WTC11 (cell line): ENCODE results near the gene LBX1. TPM values are rescaled to one million over a fixed set of nuclear protein-coding genes. Genes with fewer than 3 reads are reported as not detected.

Source experiments
- ATAC-seq: fragments of 200-7000 bp; cut with Tn5 transposase; 2 replicates; pipeline ENCODE4 v1.10.0; 2021; ENCODE audit warnings: mild to moderate bottlenecking, moderate library complexity
- CTCF ChIA-PET: fragments of 300-600 bp; sonication (Branson Sonifier 250); formaldehyde crosslinking; loops from one replicate; lab custom pipeline; 2021; ENCODE audit warnings: antibody characterized with exemption; lab: Charles Lee
- POLR2A ChIA-PET: fragments of 350-600 bp; sonication (Branson Sonifier 250); formaldehyde crosslinking; loops from one replicate; lab custom pipeline; 2021; ENCODE audit warnings: antibody characterized with exemption; lab: Charles Lee
- DNase-seq: peaks from one replicate; pipeline ENCODE4 v3.0.0; 2021; ENCODE audit warnings: low spot score
- H3K27ac Mint-ChIP-seq: 2 replicates; pipeline ENCODE4 v1.8.0; 2021; ENCODE audit warnings: mixed read lengths
- H3K27me3 Mint-ChIP-seq: 2 replicates; pipeline ENCODE4 v1.8.0; 2021; ENCODE audit warnings: low read depth, mild to moderate bottlenecking, moderate library complexity, mixed read lengths
- H3K36me3 Mint-ChIP-seq: 2 replicates; pipeline ENCODE4 v1.8.0; 2021; ENCODE audit warnings: mixed read lengths
- H3K4me1 Mint-ChIP-seq: 2 replicates; pipeline ENCODE4 v1.8.0; 2022; ENCODE audit warnings: mixed read lengths
- H3K4me3 Mint-ChIP-seq: 2 replicates; pipeline ENCODE4 v1.8.0; 2021; ENCODE audit warnings: mild to moderate bottlenecking, moderate library complexity, mixed read lengths
- H3K9me3 Mint-ChIP-seq: 2 replicates; pipeline ENCODE4 v1.8.0; 2021; ENCODE audit warnings: mixed read lengths
- CREM ChIP-seq: sonication (generic); formaldehyde crosslinking; IDR thresholded peaks from 2 replicates; pipeline ENCODE4 v1.8.1; 2022; ENCODE audit warnings: mild to moderate bottlenecking, missing genetic modification reagents, moderate library complexity
- FOXK1 ChIP-seq: sonication (generic); formaldehyde crosslinking; IDR thresholded peaks from 2 replicates; pipeline ENCODE4 v1.8.0; 2022; ENCODE audit warnings: mild to moderate bottlenecking, moderate library complexity, missing genetic modification reagents
- IRF2 ChIP-seq: sonication (generic); formaldehyde crosslinking; IDR thresholded peaks from 2 replicates; pipeline ENCODE4 v1.8.0; 2022; ENCODE audit warnings: low read depth, missing genetic modification reagents, borderline replicate concordance
- JAZF1 ChIP-seq: fragments of 250-450 bp; sonication (Bioruptor Pico); IDR thresholded peaks from 2 replicates; pipeline ENCODE4 v1.9.0; 2021; ENCODE audit warnings: moderate library complexity, mild to moderate bottlenecking, inconsistent platforms
- JUN ChIP-seq: sonication (generic); formaldehyde crosslinking; IDR thresholded peaks from 2 replicates; pipeline ENCODE4 v1.8.0; 2023; ENCODE audit warnings: mild to moderate bottlenecking, missing genetic modification reagents
- KAT7 ChIP-seq: sonication (generic); formaldehyde crosslinking; IDR thresholded peaks from 2 replicates; pipeline ENCODE4 v1.8.1; 2023; ENCODE audit warnings: missing genetic modification reagents, mild to moderate bottlenecking, borderline replicate concordance
- NFATC4 ChIP-seq: fragments of 250-450 bp; sonication (Bioruptor Pico); IDR thresholded peaks from 2 replicates; pipeline ENCODE4 v1.9.0; 2021; ENCODE audit warnings: mild to moderate bottlenecking
- NR1H2 ChIP-seq: sonication (generic); formaldehyde crosslinking; IDR thresholded peaks from 2 replicates; pipeline ENCODE4 v1.9.0; 2021; ENCODE audit warnings: mild to moderate bottlenecking, moderate library complexity, missing genetic modification reagents
- RELA ChIP-seq: sonication (generic); formaldehyde crosslinking; IDR thresholded peaks from 2 replicates; pipeline ENCODE4 v1.8.1; 2022; ENCODE audit warnings: missing genetic modification reagents, mild to moderate bottlenecking, borderline replicate concordance
- RORB ChIP-seq: fragments of 250-450 bp; sonication (Bioruptor Pico); IDR thresholded peaks from 2 replicates; pipeline ENCODE4 v1.9.0; 2021; ENCODE audit warnings: mild to moderate bottlenecking
- TCF7 ChIP-seq: sonication (generic); formaldehyde crosslinking; IDR thresholded peaks from 2 replicates; pipeline ENCODE4 v1.8.0; 2022; ENCODE audit warnings: mild to moderate bottlenecking, low read depth, missing genetic modification reagents, moderate library complexity
- ZBTB21 ChIP-seq: sonication (generic); formaldehyde crosslinking; IDR thresholded peaks from 2 replicates; pipeline ENCODE4 v1.8.1; 2023; ENCODE audit warnings: mild to moderate bottlenecking, missing genetic modification reagents, borderline replicate concordance
- ZNF232 ChIP-seq: sonication (generic); formaldehyde crosslinking; IDR thresholded peaks from 2 replicates; pipeline ENCODE4 v1.8.0; 2022; ENCODE audit warnings: mild to moderate bottlenecking, missing genetic modification reagents
- ZNF317 ChIP-seq: sonication (generic); formaldehyde crosslinking; IDR thresholded peaks from 2 replicates; pipeline ENCODE4 v1.8.1; 2023; ENCODE audit warnings: low read depth, mild to moderate bottlenecking, moderate library complexity, missing genetic modification reagents, borderline replicate concordance
- ZNF423 ChIP-seq: fragments of 250-450 bp; sonication (Bioruptor Pico); IDR thresholded peaks from 2 replicates; pipeline ENCODE4 v2.1.2; 2022; ENCODE audit warnings: mild to moderate bottlenecking, moderate library complexity
- total RNA-seq: library from RNA; stranded (reverse); gene quantifications from 3 replicates; pipeline ENCODE4 v1.2.3, GENCODE V29; 2021
- TF ChIP-seq, protein P1 (sequence below): fragments of 250-450 bp; sonication (Bioruptor Pico); IDR thresholded peaks from 2 replicates; pipeline ENCODE4 v1.8.0; 2021; ENCODE audit warnings: mild to moderate bottlenecking
- TF ChIP-seq, protein P2 (sequence below): fragments of 250-450 bp; sonication (Bioruptor Pico); IDR thresholded peaks from 2 replicates; pipeline ENCODE4 v1.9.0; 2021; ENCODE audit warnings: mild to moderate bottlenecking
- TF ChIP-seq, protein P3 (sequence below): sonication (generic); formaldehyde crosslinking; IDR thresholded peaks from 2 replicates; pipeline ENCODE4 v1.8.0; 2022; ENCODE audit warnings: mild to moderate bottlenecking, missing genetic modification reagents
- TF ChIP-seq, protein P4 (sequence below): fragments of 200-600 bp; IDR thresholded peaks from 2 replicates; pipeline ENCODE4 v1.8.0; 2022; ENCODE audit warnings: antibody characterized with exemption
- TF ChIP-seq, protein P5 (sequence below): sonication (generic); formaldehyde crosslinking; IDR thresholded peaks from 2 replicates; pipeline ENCODE4 v1.8.0; 2022; ENCODE audit warnings: mild to moderate bottlenecking, missing genetic modification reagents

LBX1 gene
- total RNA-seq, 1 experiment from 2014 or later = not detected

DNA sequence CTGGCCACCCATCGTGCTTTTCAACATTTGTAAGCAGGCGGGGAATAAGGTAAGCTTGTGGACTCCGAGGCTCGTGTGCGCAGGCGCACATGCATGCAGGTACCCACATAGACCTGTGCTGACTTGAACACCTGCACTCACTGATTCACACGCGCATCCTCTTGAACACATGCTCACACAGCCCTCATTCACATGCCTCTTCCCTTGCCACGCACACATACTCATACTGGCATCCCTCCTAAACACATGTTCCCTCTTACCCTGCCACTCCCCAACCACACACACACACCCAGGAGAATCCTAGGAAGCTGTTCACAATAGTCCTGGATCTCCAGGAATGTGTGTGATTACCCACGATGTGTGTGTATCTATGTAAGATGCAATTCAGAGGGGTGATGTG is 44.1 kb upstream of the LBX1 start:
- Mint-ChIP-seq H3K27ac (no peak overlapping the region), H3K27me3 (peaks cover 15% of the 10 kb centered on the region), H3K4me1 (peaks cover 7% of the 10 kb centered on the region), H3K9me3 (no peaks in the 10 kb centered on the region), H3K36me3 (no peaks in the 10 kb centered on the region), H3K4me3 (no peak overlapping the region)
- ChIA-PET CTCF (interaction anchor here (0.6 to 3.8 kb wide), 17 partner anchors 9 to 390 kb away, joined by 3 to 29 read pairs (median 5); no protein-coding TSS in a partner anchor), POLR2A (interaction anchor here (0.7 to 1.6 kb wide), 2 partner anchors 14 to 208 kb away, joined by 3 to 4 read pairs; no protein-coding TSS in a partner anchor)
- DNase-seq (no peak), ATAC-seq (no peak)
- TF ChIP-seq RELA (no peak), IRF2 (CRISPR knock-in tag) (no peak), JUN (CRISPR knock-in tag) (no peak), JAZF1 (no peak), RORB (CRISPR knock-in tag) (no peak), FOXK1 (CRISPR knock-in tag) (no peak), ZNF232 (no peak)
- TF ChIP-seq, protein P1, sequence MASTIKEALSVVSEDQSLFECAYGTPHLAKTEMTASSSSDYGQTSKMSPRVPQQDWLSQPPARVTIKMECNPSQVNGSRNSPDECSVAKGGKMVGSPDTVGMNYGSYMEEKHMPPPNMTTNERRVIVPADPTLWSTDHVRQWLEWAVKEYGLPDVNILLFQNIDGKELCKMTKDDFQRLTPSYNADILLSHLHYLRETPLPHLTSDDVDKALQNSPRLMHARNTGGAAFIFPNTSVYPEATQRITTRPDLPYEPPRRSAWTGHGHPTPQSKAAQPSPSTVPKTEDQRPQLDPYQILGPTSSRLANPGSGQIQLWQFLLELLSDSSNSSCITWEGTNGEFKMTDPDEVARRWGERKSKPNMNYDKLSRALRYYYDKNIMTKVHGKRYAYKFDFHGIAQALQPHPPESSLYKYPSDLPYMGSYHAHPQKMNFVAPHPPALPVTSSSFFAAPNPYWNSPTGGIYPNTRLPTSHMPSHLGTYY (CRISPR knock-in tag) = no peak

DNA sequence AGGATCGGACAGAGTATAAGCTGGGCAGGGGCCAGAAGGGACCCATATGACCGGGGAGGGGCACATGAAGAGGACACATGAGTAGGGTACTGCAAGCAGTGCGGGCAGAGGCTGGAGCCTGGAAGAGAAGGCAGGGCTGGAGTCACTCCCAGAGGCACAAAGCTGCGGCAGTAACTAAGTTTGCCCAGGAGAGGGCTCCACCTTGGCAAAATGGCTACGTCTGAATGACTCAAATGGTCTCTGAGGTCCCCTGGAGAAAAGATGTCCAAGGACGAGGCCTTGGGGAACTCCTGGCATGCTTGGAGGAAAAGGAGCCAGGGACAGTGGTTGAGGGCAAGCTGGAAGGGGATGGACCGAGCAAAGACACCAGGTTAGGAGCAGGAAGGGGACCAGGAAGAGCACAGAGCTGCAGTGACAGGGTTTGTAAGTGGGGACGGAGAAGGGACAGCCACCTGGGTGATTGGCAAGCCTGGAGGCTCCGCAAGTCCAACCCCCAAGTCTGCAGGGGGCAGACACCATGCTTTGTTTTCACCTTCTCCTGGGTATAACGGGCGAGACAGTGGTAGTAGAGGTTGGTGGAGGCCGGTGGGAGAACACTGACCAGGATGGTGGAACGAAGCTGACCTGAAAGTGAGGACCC is 43.1 kb upstream of the LBX1 start:
- peaks cover 15% of the 10 kb centered on the region for H3K27me3 Mint-ChIP-seq

DNA sequence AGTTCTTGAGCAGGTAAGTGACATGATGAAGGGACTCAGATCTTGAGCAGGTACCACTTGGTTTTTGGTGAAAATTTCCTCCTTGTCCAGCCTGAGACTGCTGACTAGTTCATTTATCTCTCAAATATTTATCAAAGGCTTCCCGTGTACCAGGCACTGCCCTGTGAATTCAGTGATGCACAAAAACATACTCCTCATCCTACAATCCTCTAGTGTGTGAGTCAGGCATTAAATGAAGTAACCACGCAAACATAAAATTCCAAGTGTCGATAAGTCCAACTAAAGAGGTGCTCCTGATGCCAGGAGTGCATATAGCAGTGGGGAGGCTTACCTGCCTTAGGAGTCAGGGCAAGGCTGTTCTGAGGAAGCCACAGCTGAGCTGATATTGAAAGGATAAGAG is 41.5 kb upstream of the LBX1 start:
- peaks cover 9% of the 10 kb centered on the region for H3K27me3 Mint-ChIP-seq
- no peak for ATAC-seq
- CTCF ChIA-PET = interaction anchor here (0.9 to 3.0 kb wide), 7 partner anchors 9 to 300 kb away, joined by 3 to 16 read pairs (median 5); no protein-coding TSS in a partner anchor
- peaks cover 25% of the 10 kb centered on the region for H3K4me1 Mint-ChIP-seq
- no peak overlapping the region for H3K27ac Mint-ChIP-seq
- H3K4me3 Mint-ChIP-seq = no peak overlapping the region
- no peak for DNase-seq
- H3K9me3 Mint-ChIP-seq = no peaks in the 10 kb centered on the region
- TF ChIP-seq NR1H2 (CRISPR knock-in tag) = no peak
- TF ChIP-seq, protein P2, sequence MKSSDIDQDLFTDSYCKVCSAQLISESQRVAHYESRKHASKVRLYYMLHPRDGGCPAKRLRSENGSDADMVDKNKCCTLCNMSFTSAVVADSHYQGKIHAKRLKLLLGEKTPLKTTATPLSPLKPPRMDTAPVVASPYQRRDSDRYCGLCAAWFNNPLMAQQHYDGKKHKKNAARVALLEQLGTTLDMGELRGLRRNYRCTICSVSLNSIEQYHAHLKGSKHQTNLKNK (CRISPR knock-in tag) = no peak
- TF ChIP-seq ZNF423 (CRISPR knock-in tag) = no peak
- no peak for TF ChIP-seq KAT7 (CRISPR knock-in tag)
- TF ChIP-seq TCF7 (CRISPR knock-in tag) = no peak
- TF ChIP-seq, protein P3, sequence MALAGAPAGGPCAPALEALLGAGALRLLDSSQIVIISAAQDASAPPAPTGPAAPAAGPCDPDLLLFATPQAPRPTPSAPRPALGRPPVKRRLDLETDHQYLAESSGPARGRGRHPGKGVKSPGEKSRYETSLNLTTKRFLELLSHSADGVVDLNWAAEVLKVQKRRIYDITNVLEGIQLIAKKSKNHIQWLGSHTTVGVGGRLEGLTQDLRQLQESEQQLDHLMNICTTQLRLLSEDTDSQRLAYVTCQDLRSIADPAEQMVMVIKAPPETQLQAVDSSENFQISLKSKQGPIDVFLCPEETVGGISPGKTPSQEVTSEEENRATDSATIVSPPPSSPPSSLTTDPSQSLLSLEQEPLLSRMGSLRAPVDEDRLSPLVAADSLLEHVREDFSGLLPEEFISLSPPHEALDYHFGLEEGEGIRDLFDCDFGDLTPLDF = no peak
- POLR2A ChIA-PET = no interaction called here
- no peaks in the 10 kb centered on the region for H3K36me3 Mint-ChIP-seq

More for the DNA sequence above, 43.1 kb upstream of the LBX1 start:
- Mint-ChIP-seq H3K27ac (no peak overlapping the region), H3K36me3 (no peaks in the 10 kb centered on the region), H3K4me1 (peaks cover 14% of the 10 kb centered on the region), H3K9me3 (no peaks in the 10 kb centered on the region), H3K4me3 (no peak overlapping the region)
- ATAC-seq = peak; percentile 97
- CTCF ChIA-PET = interaction anchor here (0.8 to 3.8 kb wide), 23 partner anchors 9 to 298 kb away, joined by 3 to 29 read pairs (median 5); no protein-coding TSS in a partner anchor
- POLR2A ChIA-PET = interaction anchor here (1.6 kb wide), 1 partner anchor 15 kb away, joined by 3 read pairs; no protein-coding TSS in a partner anchor
- TF ChIP-seq, protein P4, sequence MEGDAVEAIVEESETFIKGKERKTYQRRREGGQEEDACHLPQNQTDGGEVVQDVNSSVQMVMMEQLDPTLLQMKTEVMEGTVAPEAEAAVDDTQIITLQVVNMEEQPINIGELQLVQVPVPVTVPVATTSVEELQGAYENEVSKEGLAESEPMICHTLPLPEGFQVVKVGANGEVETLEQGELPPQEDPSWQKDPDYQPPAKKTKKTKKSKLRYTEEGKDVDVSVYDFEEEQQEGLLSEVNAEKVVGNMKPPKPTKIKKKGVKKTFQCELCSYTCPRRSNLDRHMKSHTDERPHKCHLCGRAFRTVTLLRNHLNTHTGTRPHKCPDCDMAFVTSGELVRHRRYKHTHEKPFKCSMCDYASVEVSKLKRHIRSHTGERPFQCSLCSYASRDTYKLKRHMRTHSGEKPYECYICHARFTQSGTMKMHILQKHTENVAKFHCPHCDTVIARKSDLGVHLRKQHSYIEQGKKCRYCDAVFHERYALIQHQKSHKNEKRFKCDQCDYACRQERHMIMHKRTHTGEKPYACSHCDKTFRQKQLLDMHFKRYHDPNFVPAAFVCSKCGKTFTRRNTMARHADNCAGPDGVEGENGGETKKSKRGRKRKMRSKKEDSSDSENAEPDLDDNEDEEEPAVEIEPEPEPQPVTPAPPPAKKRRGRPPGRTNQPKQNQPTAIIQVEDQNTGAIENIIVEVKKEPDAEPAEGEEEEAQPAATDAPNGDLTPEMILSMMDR = peak; percentile 68
- TF ChIP-seq CREM (CRISPR knock-in tag) (no peak), ZBTB21 (CRISPR knock-in tag) (0 out of 2 replicates have a peak, but pooled peaks have one; percentile 31), NFATC4 (no peak), ZNF317 (CRISPR knock-in tag) (no peak)
- TF ChIP-seq, protein P5, sequence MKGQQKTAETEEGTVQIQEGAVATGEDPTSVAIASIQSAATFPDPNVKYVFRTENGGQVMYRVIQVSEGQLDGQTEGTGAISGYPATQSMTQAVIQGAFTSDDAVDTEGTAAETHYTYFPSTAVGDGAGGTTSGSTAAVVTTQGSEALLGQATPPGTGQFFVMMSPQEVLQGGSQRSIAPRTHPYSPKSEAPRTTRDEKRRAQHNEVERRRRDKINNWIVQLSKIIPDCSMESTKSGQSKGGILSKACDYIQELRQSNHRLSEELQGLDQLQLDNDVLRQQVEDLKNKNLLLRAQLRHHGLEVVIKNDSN (CRISPR knock-in tag) = no peak
- TF ChIP-seq, all 79 proteins: peak for 2
- peak; percentile 84 for DNase-seq
